Right lobe of liver (tissue), 4 donors: Measurements from ENCODE around the gene MAPK8IP3.
A peak's percentile ranks its signal among the peaks of the same experiment; 100 is the strongest.

Source experiments
- CTCF ChIP-seq, 4 donors: fragments of 200-600 bp in 3 of 4; fragments of 450-650 bp in 1 of 4; IDR thresholded peaks; one replicate each; pipeline versions ENCODE4 v1.5.1 to v1.8.0; 2016 to 2022; ENCODE audit warnings: antibody characterized with exemption in 4 of 4, mild to moderate bottlenecking in 2 of 4
- POLR2A ChIP-seq: fragments of 450-650 bp; IDR thresholded peaks from one replicate; pipeline ENCODE4 v1.6.1; 2017; ENCODE audit warnings: antibody characterized with exemption, mild to moderate bottlenecking
- donor health status: DM: no; HTN: no; CAD: no.
- donor health status: DM: no; HTN: no; CAD: no.
- donor health status: DM: no; HTN: yes; CAD: no.

- TF ChIP-seq CTCF (IDR thresholded peaks at IDR 0.05) (no peak), POLR2A (peak; percentile 49)
Measured at GRCh38 chr16:1782408-1783264, 76.6 kb downstream of the MAPK8IP3 start, which contains the start of the genes NUBP2 and SPSB3.
